Endothelial cell of umbilical vein (primary cell): ENCODE data around the gene HINT2.

Experiments used
- EZH2 ChIP-seq: IDR thresholded peaks from 2 replicates; pipeline ENCODE4 v1.6.1; 2012; ENCODE audit warnings: borderline replicate concordance, low read depth, mild to moderate bottlenecking, moderate library complexity, low read length, inconsistent platforms; ENCODE audit not compliant: severe bottlenecking
- FOS ChIP-seq: IDR thresholded peaks from 2 replicates; pipeline ENCODE4 v1.6.1; 2011; ENCODE audit warnings: mild to moderate bottlenecking, low read length, moderate library complexity, borderline replicate concordance; ENCODE audit not compliant: insufficient read depth
- JUN ChIP-seq: IDR thresholded peaks from 2 replicates; pipeline ENCODE4 v1.6.1; 2011; ENCODE audit warnings: borderline replicate concordance, low read depth; ENCODE audit not compliant: insufficient read length, insufficient read depth
- MYC ChIP-seq: IDR thresholded peaks from one replicate; pipeline ENCODE4 v1.6.1; 2011; ENCODE audit warnings: mild to moderate bottlenecking, low read depth, low read length
- POLR2A ChIP-seq: IDR thresholded peaks from 2 replicates; pipeline ENCODE4 v1.6.1; 2012; ENCODE audit warnings: low read depth, mild to moderate bottlenecking, control low read depth, low read length
- POLR2AphosphoS5 ChIP-seq: IDR thresholded peaks from 2 replicates; pipeline ENCODE4 v1.6.1; 2012; ENCODE audit warnings: low read depth, mild to moderate bottlenecking, control low read depth, low read length, moderate library complexity; ENCODE audit not compliant: insufficient read depth
- TF ChIP-seq, protein P1 (sequence below), 2 donors: IDR thresholded peaks; 1 replicate in 1 of 2; 2 replicates in 1 of 2; pipeline ENCODE4 v1.5.1; 2011; ENCODE audit warnings: low read length in 2 of 2, mild to moderate bottlenecking in 2 of 2, moderate library complexity in 2 of 2, control low read depth in 1 of 2, inconsistent platforms in 1 of 2, low read depth in 1 of 2; ENCODE audit not compliant: insufficient read depth in 1 of 2; ENCODE audit errors: extremely low read depth in 1 of 2
- TF ChIP-seq, protein P2 (sequence below): IDR thresholded peaks from 2 replicates; pipeline ENCODE4 v1.6.1; 2011; ENCODE audit not compliant: insufficient read depth, insufficient read length

DNA sequence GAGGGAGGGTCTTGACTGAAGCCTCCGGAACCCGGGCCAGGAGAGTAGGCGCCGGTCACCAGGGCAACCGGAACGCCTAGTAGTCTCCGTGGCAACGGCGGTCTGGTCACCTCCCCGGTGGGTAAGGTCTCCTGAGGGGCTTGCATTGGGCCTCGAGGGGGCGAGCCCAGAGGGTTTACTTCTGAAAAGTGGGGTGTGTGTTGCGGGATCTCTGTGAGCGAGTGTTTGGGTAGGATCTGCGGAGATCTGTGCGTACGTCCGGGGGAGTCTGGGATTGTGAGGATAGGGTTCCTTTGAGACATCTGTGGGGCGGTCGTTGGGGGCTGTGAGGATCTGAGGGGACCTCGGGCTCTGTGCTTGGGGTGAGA, 13.9 kb upstream of the HINT2 start, which contains the start of gene FAM221B:
- TF ChIP-seq, protein P1, sequence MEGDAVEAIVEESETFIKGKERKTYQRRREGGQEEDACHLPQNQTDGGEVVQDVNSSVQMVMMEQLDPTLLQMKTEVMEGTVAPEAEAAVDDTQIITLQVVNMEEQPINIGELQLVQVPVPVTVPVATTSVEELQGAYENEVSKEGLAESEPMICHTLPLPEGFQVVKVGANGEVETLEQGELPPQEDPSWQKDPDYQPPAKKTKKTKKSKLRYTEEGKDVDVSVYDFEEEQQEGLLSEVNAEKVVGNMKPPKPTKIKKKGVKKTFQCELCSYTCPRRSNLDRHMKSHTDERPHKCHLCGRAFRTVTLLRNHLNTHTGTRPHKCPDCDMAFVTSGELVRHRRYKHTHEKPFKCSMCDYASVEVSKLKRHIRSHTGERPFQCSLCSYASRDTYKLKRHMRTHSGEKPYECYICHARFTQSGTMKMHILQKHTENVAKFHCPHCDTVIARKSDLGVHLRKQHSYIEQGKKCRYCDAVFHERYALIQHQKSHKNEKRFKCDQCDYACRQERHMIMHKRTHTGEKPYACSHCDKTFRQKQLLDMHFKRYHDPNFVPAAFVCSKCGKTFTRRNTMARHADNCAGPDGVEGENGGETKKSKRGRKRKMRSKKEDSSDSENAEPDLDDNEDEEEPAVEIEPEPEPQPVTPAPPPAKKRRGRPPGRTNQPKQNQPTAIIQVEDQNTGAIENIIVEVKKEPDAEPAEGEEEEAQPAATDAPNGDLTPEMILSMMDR (IDR thresholded peaks at IDR 0.05; ENCODE audit: extremely low read depth in 1 of 2, insufficient read depth in 1 of 2, low read depth in 1 of 2, low read length in 2 of 2) = no peak
- TF ChIP-seq POLR2AphosphoS5 = no peak
- TF ChIP-seq EZH2 = no peak
- TF ChIP-seq, protein P2, sequence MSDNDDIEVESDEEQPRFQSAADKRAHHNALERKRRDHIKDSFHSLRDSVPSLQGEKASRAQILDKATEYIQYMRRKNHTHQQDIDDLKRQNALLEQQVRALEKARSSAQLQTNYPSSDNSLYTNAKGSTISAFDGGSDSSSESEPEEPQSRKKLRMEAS = no peak
- TF ChIP-seq POLR2A = no peak
- TF ChIP-seq FOS = no peak
- TF ChIP-seq MYC = no peak
- no peak for TF ChIP-seq JUN
